ENCODE results near the gene LRRC10B.
A peak's percentile ranks its signal among the peaks of the same experiment; 100 is the strongest.

Gene LRRC10B

DNA sequence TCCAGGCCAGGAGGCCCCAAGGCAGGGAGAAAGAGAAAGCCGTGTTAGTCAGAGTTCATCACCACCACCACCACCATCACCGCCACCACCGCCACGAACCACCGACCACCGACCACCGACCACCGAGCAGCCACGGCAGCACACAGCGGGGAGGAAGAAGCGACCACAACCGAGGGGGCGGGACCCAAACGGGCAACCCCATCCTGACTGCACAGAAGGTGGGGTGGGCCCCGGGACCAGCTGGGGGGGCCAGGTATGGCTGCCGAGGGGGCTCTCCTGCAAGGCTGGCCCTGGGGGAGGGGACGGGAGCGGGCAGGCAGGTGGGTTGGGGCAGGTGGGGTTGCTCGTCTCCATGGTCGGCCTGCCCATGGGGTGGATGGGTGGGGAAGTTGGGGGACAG, 38.1 kb downstream of the LRRC10B start:
- no peak for DNase-seq (ENCODE audit: low spot score)

DNA sequence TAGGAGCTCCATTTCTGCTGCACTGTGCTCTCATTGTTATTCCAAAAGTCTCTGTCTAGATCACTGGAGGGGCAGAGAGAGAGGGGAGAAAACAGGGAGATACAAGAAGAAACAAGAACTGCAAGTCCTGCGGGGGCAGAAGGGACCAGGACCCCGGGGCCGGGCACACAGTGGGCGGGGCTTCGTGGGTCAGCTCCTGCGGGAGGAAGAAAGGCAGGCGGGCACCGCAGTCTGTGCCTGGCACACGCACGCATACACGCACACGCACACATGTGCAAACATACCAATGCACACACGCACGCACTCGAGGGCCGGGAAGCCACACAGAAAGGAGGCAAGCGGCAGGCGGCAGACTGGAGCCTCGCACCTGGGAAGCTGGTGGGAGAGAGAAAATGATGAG, 38.7 kb downstream of the LRRC10B start:
- no peak for DNase-seq (ENCODE audit: low spot score)

DNA sequence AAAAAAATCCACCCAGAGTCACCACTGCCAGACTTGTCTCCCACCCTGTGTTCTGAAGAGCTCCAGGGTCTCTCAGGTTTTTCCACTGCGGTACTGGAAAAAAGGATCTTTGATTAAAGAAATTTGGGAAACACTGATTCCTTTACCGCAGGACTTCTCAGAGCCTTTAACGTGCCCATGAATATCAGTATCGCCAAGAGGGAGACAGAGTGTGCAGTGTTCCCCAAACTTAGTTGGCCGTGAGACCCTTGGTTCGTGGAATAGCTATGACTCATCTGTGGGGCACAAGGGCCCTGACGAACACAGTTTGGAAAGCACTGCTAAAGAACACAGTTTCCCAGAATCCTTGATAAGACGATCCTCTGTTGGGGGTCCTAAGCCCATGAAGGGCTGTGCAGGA, 40.6 kb downstream of the LRRC10B start:
- DNase-seq (ENCODE audit: low spot score) = no peak

DNA sequence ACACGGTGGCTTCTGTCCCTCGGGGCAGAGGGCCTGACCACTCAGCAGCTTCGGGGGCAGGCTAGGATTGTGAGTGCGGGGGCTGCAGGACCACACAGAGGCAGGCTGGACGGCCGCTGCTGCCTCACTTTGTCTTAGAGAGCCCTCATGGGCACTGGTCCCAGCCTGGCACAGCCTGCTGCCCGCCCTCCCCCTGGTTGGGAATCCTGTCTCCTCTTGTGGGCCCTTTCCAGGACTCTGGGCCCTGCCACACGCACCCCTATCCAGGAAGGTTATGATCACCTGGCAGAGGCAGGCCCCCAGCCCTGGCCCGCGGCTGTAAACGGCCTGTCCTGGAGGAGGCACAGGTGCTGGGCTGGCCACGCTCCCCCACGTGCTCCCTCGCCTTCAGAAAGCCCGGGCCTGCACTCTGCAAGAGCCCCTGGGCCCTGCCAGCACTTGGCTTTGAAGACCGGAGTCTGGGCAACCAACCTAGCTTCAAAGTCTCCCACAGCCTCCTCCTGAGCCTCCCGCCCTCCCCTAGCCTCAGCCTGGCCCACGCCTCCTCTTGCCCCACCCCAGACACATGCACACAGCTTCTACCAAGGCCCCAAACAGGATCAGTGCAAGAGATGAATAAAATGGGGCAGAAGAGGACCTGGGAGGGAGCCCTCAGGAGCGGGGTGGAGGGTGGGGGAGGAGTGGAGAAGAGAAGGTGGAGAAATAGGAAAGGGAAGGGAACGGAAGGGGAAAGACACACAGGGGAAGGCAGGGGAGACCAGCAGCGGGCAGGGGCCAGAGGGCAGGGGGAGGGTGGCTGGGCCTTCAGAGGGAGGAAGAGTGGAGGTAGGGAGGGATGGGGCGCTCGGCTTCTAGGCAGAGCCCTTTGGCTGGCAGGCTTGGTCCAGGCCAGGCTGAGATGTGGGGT, 41.4 kb downstream of the LRRC10B start:
- peak; percentile 26 for DNase-seq (ENCODE audit: low spot score)

DNA sequence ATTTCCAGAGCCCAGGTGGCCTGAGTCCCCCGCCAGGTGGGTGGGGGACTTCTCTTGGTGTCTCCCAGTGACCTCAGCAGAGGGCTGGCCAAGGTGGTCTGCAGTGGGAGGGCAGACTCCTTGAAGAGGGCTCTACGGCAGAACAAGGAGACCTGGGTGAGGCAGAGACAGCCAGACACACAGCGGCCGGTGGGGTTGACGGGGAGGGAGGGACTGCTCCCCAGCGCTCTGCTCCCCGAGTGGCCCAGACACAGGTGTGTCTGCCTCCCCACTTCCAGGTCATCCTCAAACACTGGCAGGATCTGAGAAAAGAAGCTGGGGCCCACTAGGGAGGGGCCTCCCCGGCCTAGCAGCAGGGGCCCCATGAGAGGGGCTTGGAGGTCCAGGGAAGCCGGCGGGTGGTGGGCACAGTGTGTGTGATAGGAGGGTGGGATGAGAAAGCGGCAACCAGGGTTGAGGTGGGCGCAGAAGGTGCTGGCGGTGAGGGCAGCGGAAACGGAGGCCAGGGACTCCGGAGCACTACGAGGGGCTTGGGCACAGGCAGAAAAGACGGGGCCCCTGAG, 42.2 kb downstream of the LRRC10B start:
- DNase-seq (ENCODE audit: low spot score) = no peak

DNA sequence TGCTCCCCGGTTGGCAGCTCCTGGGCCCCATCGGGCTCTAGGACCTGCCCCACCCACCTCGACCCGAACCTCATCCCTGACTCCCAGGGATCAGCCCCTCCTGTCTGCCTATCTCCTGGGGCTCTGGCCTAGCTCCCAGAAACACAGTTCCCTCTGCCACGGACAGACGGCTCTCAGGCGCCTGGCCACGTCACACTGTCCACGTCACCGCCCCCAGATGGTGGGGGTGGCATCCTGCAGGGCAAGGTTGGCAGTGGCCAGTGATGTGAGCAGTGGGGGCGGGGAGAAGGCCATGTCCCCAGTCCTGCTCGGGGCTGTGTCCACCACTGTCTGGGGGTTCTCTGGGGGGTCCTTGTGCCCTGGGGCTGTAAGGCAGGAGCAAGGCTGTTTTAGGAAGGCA, 43.1 kb downstream of the LRRC10B start:
- no peak for DNase-seq (ENCODE audit: low spot score)

DNA sequence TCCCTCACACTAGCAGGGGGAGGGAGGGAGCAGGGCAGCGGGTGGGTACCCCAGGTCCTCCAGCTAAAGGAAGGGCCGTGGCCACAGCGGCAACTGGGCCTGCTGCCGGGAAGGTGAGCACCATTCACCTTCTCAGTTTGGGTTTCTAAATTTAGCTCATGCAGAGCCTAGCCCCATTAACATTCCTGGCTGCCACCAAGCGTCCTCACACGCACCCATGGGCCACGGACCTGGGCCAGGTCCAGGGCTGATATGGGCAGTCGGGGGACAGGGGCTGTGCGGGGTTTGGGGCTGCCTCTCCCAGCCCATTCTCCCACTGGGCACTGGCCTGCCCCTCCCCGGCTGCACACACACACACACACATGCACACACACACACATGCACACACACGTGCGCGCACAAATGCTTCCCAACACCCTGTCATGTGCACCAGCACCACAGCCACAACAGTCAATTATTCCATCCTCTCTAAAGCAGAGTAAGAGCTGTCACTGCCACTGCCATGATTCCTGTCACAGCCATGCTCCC, 43.6 kb downstream of the LRRC10B start:
- DNase-seq (ENCODE audit: low spot score) = no peak

DNA sequence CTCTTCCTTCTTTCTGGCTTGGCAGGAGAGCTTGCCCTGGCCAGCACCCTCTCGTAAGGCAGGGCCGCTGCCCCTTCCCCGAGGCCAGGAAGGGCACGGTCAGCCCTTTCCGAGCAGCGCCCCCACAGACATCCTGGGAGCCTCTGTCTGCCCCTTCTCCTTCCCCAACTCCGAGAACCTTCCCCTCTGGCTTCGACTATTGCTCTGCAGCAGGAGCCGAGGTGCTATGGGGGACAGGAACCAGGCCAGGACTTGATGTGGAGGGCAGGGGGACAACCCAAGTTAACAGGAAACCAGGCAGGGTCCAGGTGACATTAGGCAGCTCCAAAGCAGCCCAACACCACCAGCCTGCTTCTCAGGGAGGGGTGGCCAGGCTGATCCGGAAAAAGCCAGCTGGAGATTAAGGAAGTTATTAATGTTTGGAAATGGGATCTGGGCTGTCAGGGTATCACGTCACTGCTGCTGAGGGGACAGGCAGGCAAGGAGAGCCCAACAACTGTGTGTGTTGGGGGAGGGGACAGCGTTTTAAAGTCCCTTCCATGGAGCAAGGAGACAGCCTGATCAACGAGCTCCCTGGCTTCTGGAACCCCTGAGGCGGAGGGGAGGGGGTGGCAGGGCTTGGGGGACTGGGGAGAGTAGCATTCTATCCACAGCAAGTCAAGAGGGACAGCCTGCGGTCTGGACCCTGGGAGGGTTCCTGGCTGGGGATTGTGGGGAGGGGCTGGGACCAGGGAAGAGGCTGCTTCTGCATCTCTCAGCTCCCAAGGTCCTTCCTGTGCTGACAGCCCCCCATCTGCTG, 45.0 kb downstream of the LRRC10B start:
- DNase-seq (ENCODE audit: low spot score) = no peak

DNA sequence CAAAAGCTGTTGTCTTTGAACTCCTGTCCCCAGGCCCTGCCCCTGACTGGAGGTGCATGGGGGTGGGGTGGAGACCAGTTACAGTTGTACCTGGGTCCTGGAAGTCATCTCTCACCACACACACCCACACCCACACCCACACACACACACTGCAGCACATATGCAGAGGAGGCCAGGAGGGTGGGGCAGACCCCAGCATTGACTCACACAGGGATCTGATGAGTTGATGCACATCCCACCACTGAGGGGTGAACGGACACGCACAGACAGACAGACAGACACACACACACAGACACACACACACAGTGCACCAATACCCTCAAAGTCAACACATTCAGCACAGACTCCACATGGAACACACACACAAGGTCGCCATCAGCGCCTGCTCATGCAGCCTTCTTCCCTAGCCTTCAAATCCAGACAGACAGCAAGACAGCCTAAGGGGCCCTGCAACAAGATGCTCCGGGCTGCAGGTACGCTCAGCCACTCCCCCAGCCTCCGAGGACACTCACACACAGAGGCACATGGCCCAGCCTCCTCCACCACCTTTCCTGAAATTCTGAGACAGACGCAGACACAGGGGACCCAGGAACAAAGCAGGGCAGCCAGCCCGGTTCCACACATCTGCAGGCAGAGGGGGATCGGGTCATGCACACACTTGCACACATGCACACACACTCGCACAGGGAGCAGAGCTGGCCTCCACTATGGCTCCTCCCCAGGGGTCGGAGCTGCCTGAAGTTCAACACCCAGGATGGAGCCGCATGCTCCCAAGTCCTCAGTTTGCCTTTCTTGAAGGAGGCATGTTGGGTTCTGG, 45.8 kb downstream of the LRRC10B start:
- DNase-seq (ENCODE audit: low spot score) = no peak

DNA sequence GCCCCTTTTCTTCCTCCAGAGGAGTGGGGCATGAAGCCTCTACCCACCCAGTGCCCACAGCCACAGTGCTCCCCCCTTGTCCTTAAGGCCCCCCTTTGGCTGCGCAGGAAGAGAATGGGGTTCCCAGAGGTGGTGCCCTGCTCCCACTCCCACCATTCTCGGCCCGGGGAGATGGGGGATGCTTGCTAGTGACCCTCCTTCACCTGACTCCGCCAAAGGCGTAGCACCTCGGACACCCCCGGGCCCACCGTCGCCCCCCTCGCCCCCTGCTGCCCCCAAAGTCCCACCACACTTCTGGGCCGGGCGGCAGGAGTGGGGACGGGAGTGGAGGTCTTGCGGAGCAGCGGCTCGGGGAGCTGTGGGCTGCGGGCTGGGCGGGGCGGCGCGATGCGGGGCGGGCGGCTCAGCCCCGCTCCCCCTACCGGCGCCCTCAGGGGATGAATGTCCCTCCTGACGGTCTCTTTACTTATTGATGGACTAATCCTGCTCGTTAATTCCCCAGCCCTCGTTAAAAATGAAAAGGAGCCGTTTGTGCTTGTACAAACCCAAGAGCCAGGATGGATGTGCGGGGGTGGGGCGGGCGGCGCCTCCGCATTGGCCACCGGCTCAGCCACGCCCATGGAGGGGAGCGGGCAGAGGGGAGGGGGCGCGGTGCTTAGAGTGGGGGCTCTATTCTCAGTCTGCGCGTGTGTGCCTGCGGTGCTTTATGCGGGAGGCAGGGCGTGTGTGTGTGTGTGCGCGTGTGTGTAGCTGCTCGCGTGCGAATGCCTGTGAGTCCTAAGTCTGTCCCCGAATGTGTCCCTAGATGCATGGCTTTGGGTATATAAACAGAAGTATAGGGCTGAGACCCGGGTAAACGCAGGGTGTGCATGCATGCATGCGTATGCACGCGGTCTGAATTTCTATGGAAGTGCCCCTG, 46.8 kb downstream of the LRRC10B start:
- no peak for DNase-seq (ENCODE audit: low spot score)

DNA sequence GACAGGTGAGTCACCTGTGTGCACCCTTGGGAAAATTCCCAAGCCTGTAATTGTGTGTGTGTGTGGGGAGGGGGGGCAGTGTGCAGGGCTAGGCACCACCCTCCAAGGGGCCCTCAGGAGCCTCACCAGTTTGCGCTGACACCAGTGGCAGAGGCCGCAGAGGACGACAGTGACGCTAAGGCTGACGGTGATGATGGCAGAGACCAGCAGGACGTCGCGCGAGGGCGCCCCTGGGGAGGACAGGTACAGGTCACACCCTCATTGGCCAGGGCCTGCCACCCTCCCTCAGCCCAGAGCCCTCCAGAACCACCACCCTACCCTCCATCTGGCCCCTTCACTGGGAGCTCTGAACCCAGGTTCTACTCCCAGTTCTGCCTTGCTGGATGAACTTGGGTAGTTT, 47.4 kb downstream of the LRRC10B start:
- no peak for DNase-seq (ENCODE audit: low spot score)

DNA sequence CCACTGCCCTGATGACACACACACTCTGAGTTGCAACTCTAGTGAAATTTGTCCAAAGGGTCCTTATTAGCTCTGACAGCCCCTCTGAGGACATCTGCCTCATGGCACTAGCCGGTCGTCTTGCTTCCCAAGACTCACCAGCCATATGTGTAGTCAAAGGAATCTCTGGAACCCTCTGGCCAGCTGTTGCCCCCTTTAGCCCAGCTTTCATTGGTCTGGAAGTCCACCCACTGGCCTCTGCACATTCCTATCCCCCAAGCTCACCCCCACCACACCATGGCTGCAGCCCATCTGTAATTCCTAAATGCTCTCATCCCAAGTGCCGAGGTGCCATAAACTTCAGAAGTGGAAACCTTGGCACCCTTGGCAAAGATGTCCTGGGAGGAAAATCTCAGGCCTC, 48.1 kb downstream of the LRRC10B start:
- DNase-seq (ENCODE audit: low spot score) = no peak
